DND-41 (cell line): ENCODE data around the gene MAP4K3.

Experiments
- ATAC-seq: fragments of 200-7000 bp; cut with Tn5 transposase; 3 replicates; pipeline ENCODE4 v1.9.1; 2021; ENCODE audit warnings: low read depth; ENCODE audit not compliant: insufficient read depth
- DNase-seq: peaks from one replicate; pipeline ENCODE4 v3.0.0-alpha.2; 2020
- H2AFZ ChIP-seq: 2 replicates; pipeline ENCODE4 v1.6.0; 2012; ENCODE audit warnings: low read depth, low read length
- H3K27ac ChIP-seq: 2 replicates; pipeline ENCODE4 v1.5.1; 2012; ENCODE audit warnings: low read length, inconsistent platforms
- H3K27me3 ChIP-seq: fragments of 200-600 bp; sonication (generic); 2 replicates; pipeline ENCODE4 v1.6.0; 2012; ENCODE audit warnings: low read length, mild to moderate bottlenecking, inconsistent platforms; ENCODE audit not compliant: insufficient read depth, poor library complexity
- H3K36me3 ChIP-seq: 2 replicates; pipeline ENCODE4 v1.5.1; 2012; ENCODE audit warnings: low read length, inconsistent platforms; ENCODE audit not compliant: insufficient read depth
- H3K4me1 ChIP-seq: 2 replicates; pipeline ENCODE4 v1.5.1; 2012; ENCODE audit warnings: mild to moderate bottlenecking, low read length; ENCODE audit not compliant: insufficient read depth
- H3K4me2 ChIP-seq: 2 replicates; pipeline ENCODE4 v1.6.0; 2012; ENCODE audit warnings: mild to moderate bottlenecking, moderate library complexity, low read length, inconsistent platforms; ENCODE audit not compliant: insufficient read depth
- H3K4me3 ChIP-seq, 2 experiments: fragments of 200-600 bp in 1 of 2; shearing (Covaris generic) in 1 of 2; 2 replicates each; pipeline ENCODE4 v1.5.1; 2012 to 2016; ENCODE audit warnings: inconsistent platforms in 2 of 2, low read length in 2 of 2, mild to moderate bottlenecking in 2 of 2, low read depth in 1 of 2, moderate library complexity in 1 of 2
- H3K79me2 ChIP-seq: 2 replicates; pipeline ENCODE4 v1.6.0; 2012; ENCODE audit warnings: low read length, inconsistent platforms; ENCODE audit not compliant: insufficient read depth
- H3K9ac ChIP-seq: 2 replicates; pipeline ENCODE4 v1.6.0; 2012; ENCODE audit warnings: low read depth, mild to moderate bottlenecking, inconsistent platforms, low read length, moderate library complexity
- H3K9me3 ChIP-seq: 2 replicates; pipeline ENCODE4 v1.5.1; 2012; ENCODE audit warnings: low read length, moderate library complexity, mild to moderate bottlenecking, inconsistent platforms; ENCODE audit not compliant: insufficient read depth, severe bottlenecking
- H4K20me1 ChIP-seq: 2 replicates; pipeline ENCODE4 v1.6.0; 2012; ENCODE audit warnings: low read length; ENCODE audit not compliant: insufficient read depth
- EZH2 ChIP-seq: IDR thresholded peaks from 3 replicates; pipeline ENCODE4 v1.6.1; 2012; ENCODE audit warnings: borderline replicate concordance, low read depth, mild to moderate bottlenecking, moderate library complexity, low read length, inconsistent platforms; ENCODE audit not compliant: severe bottlenecking
- TF ChIP-seq, protein P1 (sequence below): IDR thresholded peaks from 2 replicates; pipeline ENCODE4 v1.5.1; 2012; ENCODE audit warnings: borderline replicate concordance, low read length, moderate library complexity, mild to moderate bottlenecking; ENCODE audit not compliant: poor library complexity, severe bottlenecking; ENCODE audit errors: extremely low read depth

MAP4K3 gene

DNA sequence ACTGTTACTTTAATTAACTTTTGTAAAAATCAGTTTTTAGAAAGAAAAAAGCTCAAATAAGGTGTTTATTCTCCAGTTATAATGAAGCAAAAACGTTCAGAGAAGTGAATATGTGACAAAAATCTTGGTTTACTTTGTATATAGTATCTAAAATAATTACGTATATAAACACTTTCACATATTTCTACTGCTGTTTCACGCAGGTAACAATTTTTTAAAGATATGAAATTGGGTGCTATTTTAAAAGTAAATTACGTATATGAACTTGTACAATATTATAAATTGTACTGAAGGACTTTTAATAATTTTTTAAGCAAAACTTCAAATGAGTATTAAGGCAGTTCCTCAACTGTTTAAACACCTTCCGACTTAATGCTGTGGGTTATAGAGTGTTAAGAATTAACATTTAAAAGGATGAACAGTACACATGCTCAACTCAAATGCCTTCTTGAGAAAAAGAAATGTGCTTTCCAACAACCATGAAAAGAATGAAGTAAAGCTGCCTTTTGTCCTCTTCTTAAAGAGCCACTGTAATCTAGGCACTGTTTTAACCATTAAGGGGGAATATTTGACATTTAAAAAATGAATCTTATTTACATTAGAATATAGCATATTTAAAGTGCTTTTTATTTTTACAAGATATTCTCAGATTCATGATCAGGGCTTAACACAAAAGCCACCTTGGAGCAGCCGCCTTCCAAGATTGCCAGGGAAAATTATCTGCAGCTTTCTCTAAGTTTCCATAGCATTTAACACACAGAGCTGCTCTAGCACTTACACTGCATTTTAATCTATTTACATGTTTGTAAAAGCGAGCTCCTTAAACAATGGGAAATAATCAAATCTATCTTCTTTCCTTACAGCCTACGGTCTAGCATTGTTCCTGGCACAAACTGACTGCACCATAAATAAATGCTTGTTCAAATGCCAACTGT lies 136.8 kb downstream of the MAP4K3 start:
- Histone ChIP-seq H3K79me2 (no peaks in the 10 kb centered on the region), H3K27ac (no peak overlapping the region), H3K4me2 (no peak overlapping the region), H2AFZ (no peak overlapping the region), H3K4me1 (no peaks in the 10 kb centered on the region), H3K36me3 (no peaks in the 10 kb centered on the region), H4K20me1 (no peaks in the 10 kb centered on the region), H3K9me3 (no peaks in the 10 kb centered on the region), H3K9ac (no peak overlapping the region), H3K4me3 (no peak overlapping the region), H3K27me3 (no peaks in the 10 kb centered on the region)
- TF ChIP-seq EZH2 = no peak
- TF ChIP-seq, protein P1, sequence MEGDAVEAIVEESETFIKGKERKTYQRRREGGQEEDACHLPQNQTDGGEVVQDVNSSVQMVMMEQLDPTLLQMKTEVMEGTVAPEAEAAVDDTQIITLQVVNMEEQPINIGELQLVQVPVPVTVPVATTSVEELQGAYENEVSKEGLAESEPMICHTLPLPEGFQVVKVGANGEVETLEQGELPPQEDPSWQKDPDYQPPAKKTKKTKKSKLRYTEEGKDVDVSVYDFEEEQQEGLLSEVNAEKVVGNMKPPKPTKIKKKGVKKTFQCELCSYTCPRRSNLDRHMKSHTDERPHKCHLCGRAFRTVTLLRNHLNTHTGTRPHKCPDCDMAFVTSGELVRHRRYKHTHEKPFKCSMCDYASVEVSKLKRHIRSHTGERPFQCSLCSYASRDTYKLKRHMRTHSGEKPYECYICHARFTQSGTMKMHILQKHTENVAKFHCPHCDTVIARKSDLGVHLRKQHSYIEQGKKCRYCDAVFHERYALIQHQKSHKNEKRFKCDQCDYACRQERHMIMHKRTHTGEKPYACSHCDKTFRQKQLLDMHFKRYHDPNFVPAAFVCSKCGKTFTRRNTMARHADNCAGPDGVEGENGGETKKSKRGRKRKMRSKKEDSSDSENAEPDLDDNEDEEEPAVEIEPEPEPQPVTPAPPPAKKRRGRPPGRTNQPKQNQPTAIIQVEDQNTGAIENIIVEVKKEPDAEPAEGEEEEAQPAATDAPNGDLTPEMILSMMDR = no peak
- DNase-seq (no peak), ATAC-seq (no peak)

DNA sequence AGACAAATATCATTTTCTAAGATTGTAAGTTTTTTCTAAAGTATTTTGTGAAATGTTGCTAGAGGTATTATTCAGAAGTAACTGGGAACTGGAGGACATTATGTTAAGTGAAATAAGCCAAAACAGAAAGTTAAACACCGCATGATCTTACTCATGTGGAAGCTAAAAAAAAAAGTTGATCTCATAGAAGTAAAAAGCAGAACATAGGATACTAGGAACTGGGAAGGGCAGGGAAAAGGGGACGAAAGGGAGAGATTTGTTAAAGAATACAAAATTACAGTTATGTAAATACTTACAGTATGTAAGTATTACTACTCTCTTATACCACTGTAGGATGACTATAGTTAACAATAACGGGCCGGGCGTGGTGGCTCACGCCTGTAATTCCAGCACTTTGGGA lies 146.7 kb downstream of the MAP4K3 start:
- DNase-seq (no peak), ATAC-seq (no peak)
- Histone ChIP-seq H3K9ac (no peak overlapping the region), H3K4me2 (no peak overlapping the region), H3K27me3 (no peaks in the 10 kb centered on the region), H3K4me1 (no peaks in the 10 kb centered on the region), H3K9me3 (no peaks in the 10 kb centered on the region), H4K20me1 (no peaks in the 10 kb centered on the region), H3K4me3 (no peak overlapping the region), H3K36me3 (peaks cover 53% of the 10 kb centered on the region), H2AFZ (no peak overlapping the region), H3K27ac (no peak overlapping the region), H3K79me2 (no peaks in the 10 kb centered on the region)
- no peak for TF ChIP-seq EZH2
- TF ChIP-seq, protein P1 = no peak

DNA sequence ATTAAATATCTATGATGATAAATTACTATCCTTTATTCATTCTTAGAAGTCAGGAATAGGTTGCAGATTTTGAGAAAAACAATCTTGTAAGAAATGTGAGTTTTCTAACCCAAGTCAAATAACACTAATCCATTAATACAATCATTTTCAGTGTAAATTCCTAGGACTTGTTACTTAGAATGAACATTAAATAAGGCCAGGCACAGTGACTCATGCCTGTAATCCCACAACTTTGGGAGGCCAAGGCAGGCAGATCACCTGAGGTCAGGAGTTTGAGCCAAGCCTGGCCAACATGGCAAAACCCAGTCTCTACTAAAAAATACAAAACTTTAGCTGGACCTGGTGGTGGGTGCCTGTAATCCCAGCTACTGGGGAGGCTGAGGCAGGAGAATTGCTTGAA lies 147.5 kb downstream of the MAP4K3 start:
- ATAC-seq (no peak), DNase-seq (no peak)
- Histone ChIP-seq H2AFZ (no peak overlapping the region), H3K79me2 (no peaks in the 10 kb centered on the region), H4K20me1 (no peaks in the 10 kb centered on the region), H3K9ac (no peak overlapping the region), H3K4me3 (no peak overlapping the region), H3K27ac (no peak overlapping the region), H3K27me3 (no peaks in the 10 kb centered on the region), H3K4me2 (no peak overlapping the region), H3K36me3 (peaks cover 59% of the 10 kb centered on the region), H3K9me3 (no peaks in the 10 kb centered on the region), H3K4me1 (no peaks in the 10 kb centered on the region)
- no peak for TF ChIP-seq EZH2
- TF ChIP-seq, protein P1 = no peak
